ENCODE measurements around the gene TMEM178B. TPM values are rescaled to one million over a fixed set of nuclear protein-coding genes. Genes with fewer than 3 reads are reported as not detected.

Gene TMEM178B
- total and polyA plus RNA-seq, 2 of the 4 experiments (the other 2 are of a cell fraction) = under 0.01 to 0.05 TPM

GRCh38 chr7:141356161-141356560, 282.3 kb downstream of the TMEM178B start:
- TF ChIP-seq MXI1 (IDR thresholded peaks at IDR 0.05; ENCODE audit: borderline replicate concordance, low read depth, low read length) (no peak), RCOR1 (IDR thresholded peaks at IDR 0.05; ENCODE audit: insufficient replicate concordance, low read length) (no peak), ELK1 (IDR thresholded peaks at IDR 0.05; ENCODE audit: borderline replicate concordance, low read depth, low read length) (no peak), RAD21 (IDR thresholded peaks at IDR 0.05; ENCODE audit: low read length) (no peak), BHLHE40 (IDR thresholded peaks at IDR 0.05; ENCODE audit: low read depth, low read length) (no peak)
- no peak overlapping the region for H3K18ac ChIP-seq (ENCODE audit: low read depth, low read length)
- no peak overlapping the region for H2BK15ac ChIP-seq (ENCODE audit: low read depth, low read length)
- H4K91ac ChIP-seq (ENCODE audit: insufficient read depth, low read depth, low read length) = no peak overlapping the region
- CTCF ChIA-PET = interaction anchor here (1.0 kb wide), 1 partner anchor 24 kb away, joined by 3 read pairs; no protein-coding TSS in a partner anchor
- H3K4me2 ChIP-seq (ENCODE audit: low read depth, low read length) = no peak overlapping the region
- H3K9me3 ChIP-seq (ENCODE audit: control insufficient read depth, insufficient read depth, low read length) = peaks cover under 1% of the 10 kb centered on the region; the same call in 1 of the 2 replicates
- no peak overlapping the region for H3K14ac ChIP-seq (replicated peaks; ENCODE audit: low read depth, low read length)
- no peaks in the 10 kb centered on the region; a peak in 1 of 4 replicates for H3K79me1 ChIP-seq (ENCODE audit: low read depth in 1 of 2, low read length in 2 of 2)
- H2AK5ac ChIP-seq (ENCODE audit: low read depth, low read length) = no peak overlapping the region
- dilution Hi-C loops (cut with HindIII; ENCODE audit: low sequenced_read_pairs, unreplicated experiment) = no loop called here
- DNase-seq (no peak), ATAC-seq (ENCODE audit: low read depth) (no peak)
- BruUV-seq (replicated peaks) = no TSS peak
- no peak overlapping the region for H2BK20ac ChIP-seq (ENCODE audit: low read depth, low read length)
- POLR2A ChIA-PET (ENCODE audit: unreplicated experiment) = no interaction called here
- no peak overlapping the region for H2BK120ac ChIP-seq (ENCODE audit: low read depth, low read length)
- in situ Hi-C loops (cut with MboI; ENCODE audit: low sequenced_read_pairs) = no loop called here
- H2AK9ac ChIP-seq (replicated peaks; ENCODE audit: low read depth, low read length, poor library complexity) = no peak overlapping the region
- no peak overlapping the region for H4K8ac ChIP-seq (ENCODE audit: low read depth in 2 of 2, low read length in 2 of 2)
- no CpG with 5 or more reads among the region's 3 CpGs for WGBS, 2 experiments (ENCODE audit: extremely low coverage in 2 of 2, insufficient read length in 1 of 2)
- H3K9ac ChIP-seq (ENCODE audit: low read depth, low read length) = no peak overlapping the region
- no peak overlapping the region for H2AFZ ChIP-seq (replicated peaks; ENCODE audit: low read length, poor library complexity)
- H3K27ac ChIP-seq (ENCODE audit: insufficient read depth, low read length) = no peak overlapping the region
- no peaks in the 10 kb centered on the region for H3K36me3 ChIP-seq (ENCODE audit: control insufficient read depth, insufficient read depth, low read length)
- no peaks in the 10 kb centered on the region for H4K20me1 ChIP-seq (ENCODE audit: insufficient read depth, low read length)
- no peak overlapping the region for H2BK5ac ChIP-seq (ENCODE audit: low read depth, low read length, poor library complexity, severe bottlenecking)
- no peak overlapping the region for H4K5ac ChIP-seq (ENCODE audit: low read depth, low read length)
- no peaks in the 10 kb centered on the region for H3K4me1 ChIP-seq (ENCODE audit: control insufficient read depth, insufficient read depth, low read length)
- no peak overlapping the region for H3K56ac ChIP-seq (ENCODE audit: extremely low read depth, insufficient read depth, low read length)
- H3K4ac ChIP-seq (ENCODE audit: low read depth, low read length) = no peak overlapping the region
- no peaks in the 10 kb centered on the region for H3K9me1 ChIP-seq (ENCODE audit: insufficient read depth, low read length)
- H3K4me3 ChIP-seq (ENCODE audit: insufficient read depth, low read depth, low read length) = no peak overlapping the region
- H3K27me3 ChIP-seq (ENCODE audit: control insufficient read depth, insufficient read depth, low read length) = no peaks in the 10 kb centered on the region
- intact Hi-C loops (cut with micrococcal nuclease) = no loop called here
- H3K23ac ChIP-seq (ENCODE audit: low read depth, low read length) = no peak overlapping the region

Measured in IMR-90 (cell line).